Measurements from ENCODE around the gene NFATC3.

DNA sequence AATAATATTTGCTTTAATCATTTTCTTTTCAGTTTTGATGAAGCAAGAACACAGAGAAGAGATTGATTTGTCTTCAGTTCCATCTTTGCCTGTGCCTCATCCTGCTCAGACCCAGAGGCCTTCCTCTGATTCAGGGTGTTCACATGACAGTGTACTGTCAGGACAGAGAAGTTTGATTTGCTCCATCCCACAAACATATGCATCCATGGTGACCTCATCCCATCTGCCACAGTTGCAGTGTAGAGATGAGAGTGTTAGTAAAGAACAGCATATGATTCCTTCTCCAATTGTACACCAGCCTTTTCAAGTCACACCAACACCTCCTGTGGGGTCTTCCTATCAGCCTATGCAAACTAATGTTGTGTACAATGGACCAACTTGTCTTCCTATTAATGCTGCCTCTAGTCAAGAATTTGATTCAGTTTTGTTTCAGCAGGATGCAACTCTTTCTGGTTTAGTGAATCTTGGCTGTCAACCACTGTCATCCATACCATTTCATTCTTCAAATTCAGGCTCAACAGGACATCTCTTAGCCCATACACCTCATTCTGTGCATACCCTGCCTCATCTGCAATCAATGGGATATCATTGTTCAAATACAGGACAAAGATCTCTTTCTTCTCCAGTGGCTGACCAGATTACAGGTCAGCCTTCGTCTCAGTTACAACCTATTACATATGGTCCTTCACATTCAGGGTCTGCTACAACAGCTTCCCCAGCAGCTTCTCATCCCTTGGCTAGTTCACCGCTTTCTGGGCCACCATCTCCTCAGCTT is 105.8 kb downstream of the NFATC3 start:
- TF ChIP-seq, protein P1, sequence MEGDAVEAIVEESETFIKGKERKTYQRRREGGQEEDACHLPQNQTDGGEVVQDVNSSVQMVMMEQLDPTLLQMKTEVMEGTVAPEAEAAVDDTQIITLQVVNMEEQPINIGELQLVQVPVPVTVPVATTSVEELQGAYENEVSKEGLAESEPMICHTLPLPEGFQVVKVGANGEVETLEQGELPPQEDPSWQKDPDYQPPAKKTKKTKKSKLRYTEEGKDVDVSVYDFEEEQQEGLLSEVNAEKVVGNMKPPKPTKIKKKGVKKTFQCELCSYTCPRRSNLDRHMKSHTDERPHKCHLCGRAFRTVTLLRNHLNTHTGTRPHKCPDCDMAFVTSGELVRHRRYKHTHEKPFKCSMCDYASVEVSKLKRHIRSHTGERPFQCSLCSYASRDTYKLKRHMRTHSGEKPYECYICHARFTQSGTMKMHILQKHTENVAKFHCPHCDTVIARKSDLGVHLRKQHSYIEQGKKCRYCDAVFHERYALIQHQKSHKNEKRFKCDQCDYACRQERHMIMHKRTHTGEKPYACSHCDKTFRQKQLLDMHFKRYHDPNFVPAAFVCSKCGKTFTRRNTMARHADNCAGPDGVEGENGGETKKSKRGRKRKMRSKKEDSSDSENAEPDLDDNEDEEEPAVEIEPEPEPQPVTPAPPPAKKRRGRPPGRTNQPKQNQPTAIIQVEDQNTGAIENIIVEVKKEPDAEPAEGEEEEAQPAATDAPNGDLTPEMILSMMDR (IDR thresholded peaks at IDR 0.05; ENCODE audit: low read length): no peak
- TF ChIP-seq EZH2 (IDR thresholded peaks at IDR 0.05; ENCODE audit: borderline replicate concordance, low read length): no peak
